NCI-H526 treated with DMSO at 0.1 percent for 48 hours (cell line): ENCODE results near the gene RAP1GAP.
A peak's percentile ranks its signal among the peaks of the same experiment; 100 is the strongest.

Source experiments
- DNase-seq: peaks from one replicate; lab custom pipeline; 2025; lab: John Stamatoyannopoulos, UW

The RAP1GAP gene

DNA sequence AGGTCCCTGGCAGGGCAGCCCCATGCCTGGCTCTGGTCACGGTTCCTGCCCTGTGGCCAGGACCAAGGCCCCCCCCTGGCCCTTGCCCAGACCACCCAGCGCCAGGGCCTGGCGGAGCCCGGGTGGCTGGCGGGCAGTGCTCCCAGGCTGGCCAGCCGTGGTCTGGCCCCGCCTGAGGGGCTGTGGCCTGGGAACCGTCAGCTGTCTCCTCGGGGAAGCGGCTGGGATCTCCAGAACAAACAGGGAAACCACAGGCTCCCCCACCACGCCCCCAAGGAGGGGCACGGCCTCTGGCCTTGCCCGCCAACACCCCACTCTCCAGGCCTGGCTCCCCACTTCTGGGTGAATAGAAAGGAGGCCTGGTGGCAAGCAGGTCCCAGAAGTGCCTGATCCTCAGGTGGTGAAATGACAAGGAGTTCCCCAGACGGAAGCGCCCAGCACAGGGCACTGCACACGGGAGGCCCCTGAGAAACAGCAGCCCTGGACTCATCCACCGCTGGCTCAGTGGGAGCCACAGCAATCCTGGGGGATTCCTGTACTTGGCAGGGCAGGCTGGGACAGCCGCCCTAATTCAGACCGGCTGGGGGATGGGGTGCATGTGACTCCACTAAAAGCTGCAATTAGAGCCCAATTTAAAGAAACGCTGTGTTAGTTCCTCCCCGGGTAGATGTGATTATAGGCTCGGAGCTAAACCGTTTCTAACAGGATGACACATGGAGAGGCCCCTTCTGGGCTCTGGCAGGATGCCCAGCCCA lies 78.9 kb downstream of the RAP1GAP start:
- no peak for DNase-seq

DNA sequence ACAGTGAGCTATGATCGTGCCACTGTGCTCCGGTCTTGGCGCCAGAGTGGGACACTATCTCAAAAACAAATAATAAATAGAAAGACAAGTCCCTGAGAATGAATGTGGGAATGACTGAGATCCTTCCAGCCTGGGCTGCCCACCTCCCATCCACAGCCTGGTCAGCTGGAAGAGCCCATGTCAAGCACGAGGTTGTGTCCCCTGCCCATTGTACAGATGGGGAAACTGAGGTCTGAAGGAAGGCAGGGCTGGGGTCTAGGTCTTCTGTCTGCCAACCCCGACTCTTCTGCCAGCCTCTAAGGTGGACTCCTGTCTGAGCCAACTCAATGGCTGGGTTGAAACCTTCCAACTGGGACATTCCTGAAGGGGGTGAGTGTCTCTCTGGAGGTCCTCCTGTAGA lies 79.5 kb downstream of the RAP1GAP start:
- DNase-seq: no peak

DNA sequence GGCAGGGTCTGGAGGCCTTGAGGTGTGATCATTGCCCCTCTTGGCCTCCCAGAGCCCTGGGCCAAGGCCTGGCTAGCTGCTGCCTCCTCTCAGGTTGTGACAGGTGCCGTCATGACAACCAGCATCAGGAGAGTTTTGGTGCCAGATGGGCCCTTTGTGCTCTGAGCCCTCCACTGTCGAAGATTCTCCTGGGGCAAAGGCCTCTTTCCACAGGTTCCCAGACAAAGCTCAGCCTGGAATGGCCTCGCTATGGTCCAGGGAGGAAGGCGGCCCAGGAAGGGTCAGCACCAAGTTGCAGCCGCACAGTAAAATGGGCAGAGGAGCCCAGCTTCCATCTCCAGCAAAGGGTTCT lies 81.6 kb downstream of the RAP1GAP start:
- no peak for DNase-seq

DNA sequence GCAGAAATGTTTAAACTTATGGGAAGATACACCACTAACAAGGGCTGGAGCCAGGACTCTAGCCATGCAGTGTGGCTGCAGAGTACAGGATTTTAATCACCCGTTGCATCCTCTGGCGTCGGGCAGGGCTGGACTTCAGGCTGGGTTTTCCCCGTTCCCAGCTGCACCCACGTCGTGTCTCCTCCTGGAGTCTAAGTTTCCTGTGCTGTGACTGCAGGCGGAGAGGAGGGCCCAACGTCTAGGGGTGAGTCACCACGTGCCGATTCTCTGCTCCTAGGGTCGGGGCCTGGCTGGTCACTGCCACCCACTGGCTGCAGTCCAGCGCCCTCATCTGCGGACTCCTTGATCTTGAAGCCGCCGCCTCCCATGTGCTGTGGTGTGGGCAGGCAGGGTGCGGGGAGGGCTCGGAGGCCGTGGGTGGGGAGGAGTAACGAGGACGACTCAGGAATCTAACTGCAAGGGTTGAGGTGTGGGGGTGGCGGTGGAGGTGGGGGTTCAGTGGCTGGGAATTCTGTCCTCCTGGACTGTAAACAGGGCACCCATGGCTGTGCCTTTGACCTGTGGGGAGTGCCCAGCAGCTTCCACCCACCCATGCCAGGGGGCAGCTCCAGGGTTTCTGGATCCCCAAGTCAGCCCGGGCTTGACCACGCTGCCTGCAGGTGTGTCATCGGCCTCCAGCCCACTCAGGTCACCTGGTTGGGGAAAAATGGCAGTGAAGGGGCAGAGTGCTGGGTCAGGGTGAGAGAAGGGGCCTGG lies 82.1 kb downstream of the RAP1GAP start:
- DNase-seq: no peak

DNA sequence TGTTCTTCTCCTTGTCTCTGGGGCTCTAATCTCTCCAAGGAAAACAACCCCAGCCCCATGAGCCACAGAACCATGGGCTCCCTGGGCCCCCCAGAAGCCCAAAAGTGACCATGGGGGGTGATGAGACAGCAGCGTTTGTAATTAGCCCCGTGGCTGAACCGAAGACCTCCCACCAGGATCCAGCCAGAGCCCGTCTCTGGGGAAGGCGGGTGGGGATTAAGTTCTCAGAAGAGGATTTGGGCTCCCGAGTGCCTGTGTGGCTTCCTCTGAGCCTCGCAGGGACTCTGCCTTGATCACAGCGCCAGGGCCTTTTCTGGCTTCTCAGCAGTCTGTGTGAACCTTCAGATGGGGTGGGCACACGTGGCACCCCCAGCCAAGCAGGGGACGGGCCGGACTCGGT lies 82.9 kb downstream of the RAP1GAP start:
- DNase-seq: no peak

DNA sequence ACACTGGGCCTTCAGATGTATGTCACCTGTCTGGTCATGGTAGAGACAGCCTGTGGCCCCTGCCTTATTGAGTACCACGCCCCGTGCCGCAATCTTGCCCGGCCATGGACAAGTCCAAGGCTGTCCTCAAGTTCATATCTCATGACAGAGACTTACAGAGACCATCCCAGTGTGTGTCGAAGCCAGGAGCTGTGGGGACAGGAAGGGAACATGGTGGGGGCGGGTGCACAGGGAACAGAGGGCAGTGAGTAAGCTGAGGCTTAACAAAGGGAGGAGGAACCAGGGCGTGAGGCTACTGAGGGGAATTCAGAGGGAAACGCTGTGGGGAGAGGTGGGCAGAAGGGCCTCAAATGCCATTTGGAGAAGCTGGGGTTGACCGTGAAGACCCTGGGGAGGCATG lies 84.1 kb downstream of the RAP1GAP start:
- DNase-seq: no peak

DNA sequence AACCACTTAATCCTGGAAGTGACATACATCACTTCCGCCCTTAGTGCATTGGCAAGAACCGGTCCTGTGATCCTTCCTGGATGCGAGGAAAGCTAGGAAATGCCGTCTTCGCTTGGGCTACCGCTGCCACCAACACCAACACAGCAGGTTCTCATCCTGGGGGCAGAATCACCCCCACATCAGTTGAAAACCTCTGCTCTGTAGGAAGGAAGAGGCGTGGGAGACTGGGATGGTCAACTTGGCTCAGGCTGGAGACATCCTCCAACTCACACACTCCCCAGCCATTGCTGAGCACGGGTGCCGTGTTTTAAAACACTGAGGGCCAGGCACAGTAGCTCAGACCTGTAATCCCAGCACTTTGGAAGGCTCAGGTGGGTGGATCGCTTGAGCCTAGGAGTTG lies 85.1 kb downstream of the RAP1GAP start:
- DNase-seq: no peak

DNA sequence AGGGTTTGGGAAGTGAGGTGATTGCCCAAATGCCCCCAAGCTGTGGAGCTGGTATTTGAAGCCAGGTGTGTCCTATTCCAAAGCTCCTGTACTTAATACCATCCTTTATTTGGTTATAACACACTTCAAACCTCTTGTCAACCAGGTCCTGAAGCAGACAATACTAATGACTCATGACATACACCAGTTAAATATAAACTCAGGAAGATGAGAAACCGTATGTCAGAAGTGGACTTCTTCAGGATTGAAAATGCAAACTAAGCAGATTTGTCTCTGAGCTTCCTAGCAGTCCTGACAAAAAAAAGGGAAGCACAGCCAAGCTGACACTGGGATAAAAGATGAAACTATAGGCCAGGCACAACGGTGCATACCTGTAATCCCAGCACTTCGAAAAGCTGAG lies 89.4 kb downstream of the RAP1GAP start:
- no peak for DNase-seq

DNA sequence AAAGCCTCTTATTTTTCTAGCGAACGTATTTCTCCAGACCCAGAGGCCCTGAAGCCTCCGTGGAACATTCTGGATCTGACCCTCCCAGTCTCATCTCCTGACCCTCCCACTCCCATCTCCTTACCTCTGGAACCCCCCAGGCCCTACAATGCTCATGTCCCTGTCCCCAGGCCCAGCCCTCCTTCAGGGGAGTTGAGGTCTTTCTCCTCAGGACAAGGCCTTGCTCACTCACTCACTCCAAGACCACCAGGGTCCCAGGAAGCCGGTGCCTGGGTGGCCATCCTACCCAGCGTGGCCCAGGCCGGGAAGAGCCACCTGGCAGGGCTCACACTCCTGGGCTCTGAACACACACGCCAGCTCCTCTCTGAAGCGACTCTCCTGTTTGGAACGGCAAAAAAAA lies 91.2 kb downstream of the RAP1GAP start:
- DNase-seq: no peak

DNA sequence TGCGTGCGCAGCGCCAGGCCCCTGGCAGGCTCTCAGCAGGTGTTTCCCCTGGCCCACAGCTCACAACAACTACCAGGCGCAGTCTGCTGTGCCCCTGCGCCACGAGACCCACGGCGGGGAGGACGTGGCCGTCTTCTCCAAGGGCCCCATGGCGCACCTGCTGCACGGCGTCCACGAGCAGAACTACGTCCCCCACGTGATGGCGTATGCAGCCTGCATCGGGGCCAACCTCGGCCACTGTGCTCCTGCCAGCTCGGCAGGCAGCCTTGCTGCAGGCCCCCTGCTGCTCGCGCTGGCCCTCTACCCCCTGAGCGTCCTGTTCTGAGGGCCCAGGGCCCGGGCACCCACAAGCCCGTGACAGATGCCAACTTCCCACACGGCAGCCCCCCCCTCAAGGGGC lies 91.8 kb downstream of the RAP1GAP start:
- DNase-seq: no peak

DNA sequence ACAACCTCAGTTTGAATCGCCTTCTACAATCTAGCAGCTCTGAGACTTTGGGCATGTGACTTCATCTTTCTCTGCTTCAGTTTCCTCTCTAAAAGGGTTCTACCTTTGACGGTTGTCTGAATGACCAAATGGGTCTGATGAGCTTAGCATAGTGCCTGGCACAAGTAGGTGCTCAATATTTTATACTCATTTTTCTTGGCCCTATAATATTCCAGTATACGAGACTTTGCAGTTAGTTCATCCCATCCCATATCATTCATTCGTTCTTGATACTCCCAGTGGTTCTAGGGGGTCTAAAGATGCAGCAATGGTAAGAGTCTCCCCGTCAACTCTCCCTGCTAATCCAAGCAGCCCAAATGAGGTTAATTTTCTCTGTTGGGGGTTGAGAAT lies 92.4 kb downstream of the RAP1GAP start:
- no peak for DNase-seq

DNA sequence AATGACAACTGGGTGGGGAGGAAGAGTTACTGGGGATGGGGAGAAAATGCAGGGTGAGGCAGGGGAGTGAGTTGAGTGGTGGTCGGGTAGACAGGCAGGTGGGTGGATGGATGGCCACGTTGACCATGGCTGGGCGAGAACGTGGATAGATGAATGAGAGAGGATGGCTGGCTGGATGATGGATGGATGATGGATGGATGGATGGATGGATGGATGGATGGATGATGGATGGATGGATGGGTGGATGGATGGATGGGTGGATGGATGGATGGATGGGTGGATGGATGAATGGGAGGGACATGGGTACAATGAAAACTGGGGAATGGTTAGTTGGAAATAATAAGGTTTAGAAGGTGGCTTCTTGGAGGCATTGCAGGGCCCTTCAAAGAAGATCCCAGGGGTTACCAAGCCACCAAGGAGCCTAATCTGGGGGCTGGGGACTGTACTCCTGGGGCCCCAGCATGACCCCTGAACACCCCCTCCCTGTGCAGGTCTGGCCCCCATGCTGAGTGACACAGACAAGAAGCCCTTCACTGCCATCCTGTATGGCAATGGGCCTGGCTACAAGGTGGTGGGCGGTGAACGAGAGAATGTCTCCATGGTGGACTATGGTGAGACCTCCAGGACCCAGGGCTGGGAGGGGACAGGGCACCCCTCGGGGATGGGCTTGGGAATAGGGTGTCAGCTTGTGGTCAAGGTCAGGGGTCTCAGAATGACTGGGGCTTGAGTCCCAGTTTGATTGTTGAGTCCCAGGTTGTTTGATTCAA lies 92.9 kb downstream of the RAP1GAP start:
- DNase-seq: no peak

DNA sequence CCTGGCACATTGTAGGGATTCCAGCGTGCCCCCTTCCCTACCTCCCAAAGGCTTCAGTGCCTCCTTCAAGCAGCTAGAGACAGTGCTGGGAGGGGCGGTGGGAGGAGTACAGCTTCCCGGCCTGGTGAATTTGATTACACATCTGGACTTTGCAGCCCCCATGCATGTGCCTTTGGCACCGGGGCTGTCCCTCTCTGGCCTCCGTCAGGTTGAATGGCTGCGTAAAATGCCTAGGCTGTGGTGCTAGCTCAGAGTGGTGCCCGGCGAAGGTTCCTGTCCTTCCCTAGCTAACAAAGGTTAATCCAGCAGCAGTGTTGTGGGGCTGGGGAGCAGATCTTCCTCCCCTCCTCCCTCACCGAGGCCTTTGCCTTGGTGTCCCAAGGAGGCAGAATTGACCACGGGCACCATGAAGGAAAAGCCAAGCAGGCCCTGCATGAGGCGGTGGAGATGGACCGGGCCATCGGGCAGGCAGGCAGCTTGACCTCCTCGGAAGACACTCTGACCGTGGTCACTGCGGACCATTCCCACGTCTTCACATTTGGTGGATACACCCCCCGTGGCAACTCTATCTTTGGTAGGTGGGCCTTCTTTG lies 93.7 kb downstream of the RAP1GAP start:
- DNase-seq: no peak

DNA sequence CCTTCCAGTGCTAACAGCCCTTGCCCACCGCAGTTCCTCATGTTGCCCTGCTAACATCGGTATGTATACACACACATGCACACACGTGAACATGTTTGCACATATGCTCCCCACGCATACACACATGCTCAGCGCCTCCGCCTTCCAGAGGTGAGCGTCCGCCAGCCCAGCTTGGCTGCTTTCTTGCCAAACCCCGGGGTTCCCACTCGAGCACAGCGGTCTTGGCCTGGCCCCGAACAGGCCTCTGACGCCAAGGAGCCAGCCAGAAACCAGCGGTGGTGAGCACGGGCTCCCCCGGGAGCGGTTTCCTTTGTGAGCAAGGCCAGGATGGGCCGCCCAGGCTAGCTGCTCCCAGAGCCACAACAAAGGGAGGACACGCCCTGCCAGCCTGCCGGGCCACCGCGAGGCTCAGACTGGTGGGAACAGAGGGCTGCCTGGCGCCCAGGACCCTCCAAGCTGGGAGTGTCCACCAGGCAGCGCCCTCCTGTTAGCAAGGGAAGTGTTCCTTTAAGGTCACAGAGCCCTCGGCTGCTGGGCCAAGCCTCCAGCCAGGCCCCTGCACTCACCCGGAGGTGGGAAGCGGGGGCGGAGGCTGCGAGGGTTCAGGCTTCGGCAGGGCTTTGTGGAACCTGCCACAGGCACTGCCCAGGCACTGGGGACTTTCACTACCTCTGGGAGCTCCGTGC lies 94.5 kb downstream of the RAP1GAP start:
- DNase-seq: no peak

DNA sequence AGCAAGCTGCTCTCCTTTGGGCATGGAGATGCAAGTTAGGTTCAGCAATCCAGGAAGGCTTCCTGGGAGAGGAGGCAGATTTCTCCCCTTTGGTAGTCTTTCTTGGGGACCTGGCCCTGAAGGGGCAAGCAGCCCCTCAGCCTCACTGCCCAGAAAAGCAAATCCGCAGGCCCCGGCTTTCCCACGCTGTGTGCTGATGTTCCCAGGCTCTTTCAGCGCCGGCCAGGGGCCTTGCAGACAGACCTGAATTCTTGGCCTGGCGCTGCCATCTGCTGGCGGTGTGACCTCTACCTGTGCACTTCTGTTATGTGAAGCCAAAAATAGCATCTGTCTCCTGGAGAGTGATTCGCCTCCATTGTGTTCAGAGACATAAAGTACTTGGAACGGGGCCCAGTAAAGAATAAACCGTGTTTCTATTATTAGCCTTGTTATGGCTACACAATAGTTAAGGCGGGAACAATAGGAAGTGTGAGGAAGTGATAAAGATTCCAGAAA lies 95.1 kb downstream of the RAP1GAP start:
- DNase-seq: peak; percentile 31

DNA sequence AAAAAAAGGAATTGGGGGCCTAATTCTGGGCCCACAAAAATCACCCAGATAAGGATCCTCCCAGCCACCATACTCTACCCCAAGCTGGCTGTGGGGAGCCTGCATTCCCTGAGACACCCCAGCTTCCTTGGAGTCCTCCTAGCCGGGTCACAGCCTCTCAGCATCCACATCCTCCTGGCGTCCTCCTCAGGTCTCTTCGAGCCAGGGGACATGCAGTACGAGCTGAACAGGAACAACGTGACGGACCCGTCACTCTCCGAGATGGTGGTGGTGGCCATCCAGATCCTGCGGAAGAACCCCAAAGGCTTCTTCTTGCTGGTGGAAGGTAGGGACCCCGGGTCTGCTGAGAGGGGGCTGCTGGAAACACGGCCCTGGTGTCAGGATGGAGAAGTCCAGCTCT lies 95.7 kb downstream of the RAP1GAP start:
- DNase-seq: no peak

DNA sequence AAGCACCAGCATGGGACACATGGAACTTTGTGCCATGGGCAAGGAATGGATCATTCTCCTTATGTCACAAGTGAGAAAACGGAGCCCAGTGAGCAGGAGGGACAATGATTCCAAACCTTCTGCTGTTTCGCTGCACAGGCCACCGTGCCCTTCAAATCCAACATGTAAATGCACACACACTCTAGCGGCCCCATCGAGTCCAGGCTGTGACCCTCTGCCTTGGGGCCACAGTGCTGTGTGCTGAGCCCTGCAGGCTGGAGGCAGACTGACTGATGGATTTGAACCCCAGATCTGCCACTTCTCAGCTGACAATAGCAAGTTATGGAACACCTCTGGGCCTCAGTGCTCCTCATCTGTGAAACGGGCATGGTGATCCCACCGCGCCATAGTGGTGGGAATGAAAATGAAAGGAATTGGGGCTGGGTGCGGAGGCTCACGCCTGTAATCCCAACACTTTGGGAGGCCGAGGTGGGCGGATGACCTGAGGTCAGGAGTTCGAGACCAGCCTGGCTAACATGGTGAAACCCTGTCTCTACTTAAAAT lies 96.4 kb downstream of the RAP1GAP start:
- no peak for DNase-seq

DNA sequence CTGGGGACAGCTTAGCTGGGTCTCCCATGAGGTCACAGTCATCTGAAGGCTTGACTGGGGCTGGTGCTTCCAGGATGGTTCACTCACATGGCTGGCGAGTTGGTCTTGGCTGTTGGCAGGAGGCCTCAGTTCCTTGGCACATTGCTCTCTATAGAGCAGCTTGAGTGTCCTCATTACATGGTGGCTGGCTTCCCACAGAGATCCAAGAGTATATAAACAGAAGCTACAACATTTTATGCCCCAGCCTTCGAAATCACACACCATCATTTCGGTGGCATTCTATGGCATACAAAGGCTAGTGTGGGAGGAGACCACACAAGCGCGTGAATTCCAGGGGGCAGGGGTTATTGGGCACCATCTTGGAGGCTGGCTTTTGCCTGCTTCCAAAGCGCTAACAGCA lies 96.9 kb downstream of the RAP1GAP start:
- no peak for DNase-seq

DNA sequence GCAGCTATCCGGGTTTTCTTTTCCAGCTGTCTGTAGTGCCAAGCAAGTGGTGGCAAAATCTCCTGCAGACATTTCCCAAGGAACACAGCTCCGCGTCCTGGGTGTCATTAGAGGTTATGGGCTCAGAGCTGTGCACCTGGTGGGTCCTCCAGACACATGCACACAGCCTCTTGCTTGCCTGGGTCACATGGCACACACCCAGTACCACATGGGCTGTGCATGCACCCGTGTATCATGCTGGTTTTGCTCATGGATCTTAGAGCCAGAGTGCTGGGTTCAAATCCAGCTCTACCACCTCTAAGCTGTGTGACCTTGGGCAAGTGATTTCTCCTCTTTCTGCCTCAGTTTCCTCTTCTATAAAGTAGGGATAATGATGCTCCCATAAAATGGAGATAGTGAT lies 98.3 kb downstream of the RAP1GAP start:
- no peak for DNase-seq

DNA sequence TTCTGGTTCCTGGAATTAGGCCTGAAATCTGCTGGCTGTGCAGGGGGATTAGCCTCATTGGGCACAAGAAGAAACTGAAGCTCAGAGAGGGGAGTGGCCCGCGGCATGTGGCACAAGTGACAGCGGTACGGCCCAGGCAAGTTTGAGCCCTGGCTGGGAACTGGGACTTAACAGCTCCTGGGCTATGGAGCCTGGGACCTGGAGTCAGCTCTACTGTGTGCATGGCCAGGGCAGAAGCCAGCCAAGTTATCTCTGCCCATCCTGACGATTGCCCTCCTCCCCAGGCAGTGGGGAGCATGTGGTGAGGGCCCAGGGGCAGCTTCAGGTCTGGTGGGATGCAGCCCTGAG lies 98.7 kb downstream of the RAP1GAP start:
- no peak for DNase-seq

DNA sequence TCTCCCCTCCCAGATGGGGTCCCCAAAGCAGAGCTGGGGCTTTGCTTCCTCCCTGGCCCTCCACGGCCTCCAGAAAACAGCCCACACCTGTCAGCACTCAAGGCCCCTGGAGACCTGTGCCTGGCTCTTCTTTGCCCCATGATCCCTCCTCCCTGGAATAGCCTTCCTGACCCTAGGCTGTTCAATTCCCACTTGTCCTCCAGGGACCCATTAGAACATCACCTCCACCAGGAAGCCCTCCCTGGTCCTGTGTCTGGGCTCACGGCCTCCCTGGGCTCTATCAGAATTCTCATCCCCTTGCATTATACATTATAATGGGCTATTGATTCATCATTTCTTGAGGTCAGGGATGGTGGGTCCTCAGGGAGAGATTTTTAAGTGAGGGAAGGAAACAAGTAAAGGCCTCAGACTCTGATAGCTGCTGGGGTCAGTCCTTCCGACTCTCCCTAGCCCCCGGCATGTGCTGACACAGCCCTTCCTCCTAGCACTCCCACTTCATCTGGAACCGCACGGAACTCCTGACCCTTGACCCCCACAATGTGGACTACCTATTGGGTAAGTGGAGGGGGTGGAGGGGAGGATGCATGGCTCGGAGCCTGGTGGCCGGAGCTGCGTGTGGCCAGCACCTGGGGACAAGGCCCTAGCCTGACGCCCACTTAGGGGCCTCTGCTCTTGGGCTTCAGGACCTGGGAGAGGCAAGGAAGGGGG lies 99.2 kb downstream of the RAP1GAP start:
- DNase-seq: no peak
